HG03064 (cell line): ENCODE results near the gene BIRC5.
"Not testable (repeated sequence)": the region's sequence is repeated elsewhere in the genome, so short reads cannot be mapped to it uniquely, and the experiment has no call there.

Source experiments
- ATAC-seq: cut with Tn5 transposase; IDR thresholded peaks from one replicate; pipeline ENCODE4 v1.9.1; 2021; ENCODE audit warnings: low read depth; ENCODE audit not compliant: unreplicated experiment

The BIRC5 gene

DNA sequence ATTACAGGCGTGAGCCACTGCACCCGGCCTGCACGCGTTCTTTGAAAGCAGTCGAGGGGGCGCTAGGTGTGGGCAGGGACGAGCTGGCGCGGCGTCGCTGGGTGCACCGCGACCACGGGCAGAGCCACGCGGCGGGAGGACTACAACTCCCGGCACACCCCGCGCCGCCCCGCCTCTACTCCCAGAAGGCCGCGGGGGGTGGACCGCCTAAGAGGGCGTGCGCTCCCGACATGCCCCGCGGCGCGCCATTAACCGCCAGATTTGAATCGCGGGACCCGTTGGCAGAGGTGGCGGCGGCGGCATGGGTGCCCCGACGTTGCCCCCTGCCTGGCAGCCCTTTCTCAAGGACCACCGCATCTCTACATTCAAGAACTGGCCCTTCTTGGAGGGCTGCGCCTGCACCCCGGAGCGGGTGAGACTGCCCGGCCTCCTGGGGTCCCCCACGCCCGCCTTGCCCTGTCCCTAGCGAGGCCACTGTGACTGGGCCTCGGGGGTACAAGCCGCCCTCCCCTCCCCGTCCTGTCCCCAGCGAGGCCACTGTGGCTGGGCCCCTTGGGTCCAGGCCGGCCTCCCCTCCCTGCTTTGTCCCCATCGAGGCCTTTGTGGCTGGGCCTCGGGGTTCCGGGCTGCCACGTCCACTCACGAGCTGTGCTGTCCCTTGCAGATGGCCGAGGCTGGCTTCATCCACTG lies at the start of gene BIRC5:
TSS of gene BIRC5 (plus strand) at position 238 of the 690 bp plus-strand sequence. CDS start at position 302, 64 bp downstream.
- peak; percentile 72 for ATAC-seq

DNA sequence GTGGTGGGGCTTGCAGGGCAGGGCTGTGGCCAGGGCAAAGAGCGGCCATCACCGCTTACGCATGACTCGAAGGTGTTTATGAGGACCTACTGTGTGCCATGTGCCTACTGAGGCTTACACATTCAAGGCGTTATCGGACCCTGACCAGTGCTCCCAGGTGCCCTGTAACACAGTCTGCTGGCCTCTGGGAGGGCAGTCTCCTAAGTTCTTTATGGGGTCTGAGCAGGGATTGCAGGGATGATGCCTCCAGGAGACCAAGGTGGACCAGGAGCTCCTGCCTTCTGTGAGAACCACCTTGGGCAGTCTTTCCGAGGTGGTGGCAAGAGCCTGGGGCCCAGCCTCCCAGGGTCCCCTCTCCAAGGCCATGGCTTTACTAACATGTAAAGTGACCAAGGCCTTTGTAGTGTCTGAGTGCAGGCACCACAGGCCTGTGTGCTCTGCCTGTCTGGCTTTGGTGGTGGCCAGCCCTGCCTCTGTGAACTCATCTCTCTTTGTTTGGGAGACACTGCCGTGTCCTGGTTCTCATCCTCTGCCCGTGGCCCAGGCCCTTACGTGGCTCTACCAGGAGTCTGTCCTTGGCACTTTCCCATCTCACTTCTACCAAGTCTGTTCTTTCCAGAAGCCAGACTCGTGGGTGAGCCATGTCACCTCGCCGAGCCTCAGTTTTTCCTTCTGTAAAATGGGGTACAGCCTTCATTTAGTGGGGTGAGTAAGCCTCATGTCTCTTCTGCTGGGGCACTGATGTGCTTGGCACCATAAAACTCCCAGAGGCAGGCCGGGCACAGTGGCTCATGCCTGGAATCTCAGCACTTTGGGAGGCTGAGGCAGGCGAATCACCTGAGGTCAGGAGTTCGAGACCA lies 49.1 kb upstream of the BIRC5 start:
- ATAC-seq, result no peak

DNA sequence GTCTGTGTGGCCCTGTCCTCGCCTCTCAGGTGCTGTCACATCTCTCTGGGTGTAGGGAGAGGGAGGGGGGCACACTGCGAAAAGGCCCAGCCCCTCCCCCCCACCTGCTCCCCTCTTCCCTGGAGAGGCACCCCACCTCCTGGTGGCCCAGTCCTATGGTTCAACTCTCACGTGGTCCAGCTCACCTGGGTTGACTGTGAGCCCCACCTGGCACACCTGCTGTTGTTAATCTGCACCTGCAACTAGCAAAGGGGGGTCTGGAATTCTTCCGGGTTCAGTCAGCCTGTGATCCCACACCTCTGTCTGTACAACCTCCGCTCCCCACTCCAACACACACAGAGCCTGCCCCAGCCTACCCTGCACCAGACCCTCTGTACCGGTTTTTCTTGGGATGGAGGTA lies 47.6 kb upstream of the BIRC5 start:
- ATAC-seq, result no peak

DNA sequence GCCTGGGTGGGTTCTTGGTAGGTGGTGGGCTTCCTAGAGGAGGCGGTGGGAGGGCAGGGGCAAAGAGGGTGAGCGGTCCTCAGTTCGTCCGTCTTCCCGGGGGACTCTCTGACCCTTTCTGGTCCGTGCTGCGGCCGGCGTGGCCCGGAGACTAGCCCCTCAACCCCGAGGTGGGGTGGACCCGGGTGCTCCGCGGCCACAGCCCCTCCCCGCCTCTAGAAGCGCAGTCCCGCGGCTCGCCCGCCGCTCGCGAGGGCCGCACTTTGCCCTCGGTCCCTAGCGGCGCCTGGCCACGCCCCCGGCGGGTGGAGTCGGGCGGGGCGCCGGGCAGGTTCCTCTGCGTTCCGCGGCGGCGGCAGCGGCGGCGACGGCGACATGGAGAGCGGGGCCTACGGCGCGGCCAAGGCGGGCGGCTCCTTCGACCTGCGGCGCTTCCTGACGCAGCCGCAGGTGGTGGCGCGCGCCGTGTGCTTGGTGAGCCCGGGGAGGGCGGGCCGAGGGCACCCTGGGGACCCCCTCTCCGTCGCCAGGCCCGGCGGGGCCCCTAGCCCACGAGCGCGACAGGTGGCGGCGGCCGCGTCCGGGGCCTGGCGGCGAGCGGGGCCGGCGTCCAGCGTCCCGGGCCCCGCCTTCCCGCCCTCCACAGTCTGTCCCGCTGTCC lies 45.7 kb upstream of the BIRC5 start, which contains the start of gene SYNGR2:
TSS of gene SYNGR2 (plus strand) at position 340 of the 661 bp plus-strand sequence. CDS start at position 376, 36 bp downstream.
- peak; percentile 45 for ATAC-seq

DNA sequence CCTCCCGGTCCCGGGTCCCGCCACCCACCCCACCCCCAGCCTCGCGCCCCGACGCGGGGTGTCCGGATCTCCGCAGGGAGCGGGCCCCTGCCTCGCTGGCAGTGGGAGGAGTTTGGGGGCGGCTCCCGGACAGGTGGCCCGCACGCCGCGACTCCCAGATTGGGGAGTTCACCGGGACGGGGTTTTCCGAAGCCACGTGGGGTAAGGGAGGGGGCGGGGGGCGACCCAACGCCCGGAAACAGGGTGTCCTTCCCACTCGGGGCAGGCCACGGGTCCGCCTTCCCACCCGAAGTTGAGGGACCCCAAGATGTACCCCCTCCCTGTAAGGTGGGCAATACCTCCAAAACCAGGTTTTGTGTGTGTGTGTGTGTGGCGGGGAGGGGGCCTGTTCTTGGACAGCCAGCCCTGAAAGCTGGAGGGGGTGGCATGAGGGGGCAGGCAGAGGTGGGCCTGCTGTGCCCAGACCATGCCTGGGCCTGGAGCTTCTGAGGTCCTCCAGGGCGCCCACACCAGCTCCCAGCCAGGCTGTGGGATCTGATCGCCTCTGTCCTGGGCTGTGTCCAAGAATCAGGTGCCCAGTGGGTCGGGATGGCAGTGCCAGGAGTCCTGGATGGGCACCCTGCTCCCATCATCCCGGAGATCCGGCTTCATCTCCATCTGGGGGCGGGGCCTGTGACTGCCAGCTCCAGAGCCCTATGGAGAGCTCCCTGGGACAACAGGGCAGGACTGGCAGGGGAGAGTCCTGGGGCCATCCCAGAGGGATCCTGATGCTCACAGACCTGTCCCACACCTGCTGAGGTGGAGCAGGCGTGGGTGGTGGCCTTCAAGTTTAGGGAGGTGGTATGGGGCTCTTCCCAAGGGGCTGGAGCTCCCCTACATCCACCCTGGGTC lies 44.9 kb upstream of the BIRC5 start:
- ATAC-seq, result no peak

DNA sequence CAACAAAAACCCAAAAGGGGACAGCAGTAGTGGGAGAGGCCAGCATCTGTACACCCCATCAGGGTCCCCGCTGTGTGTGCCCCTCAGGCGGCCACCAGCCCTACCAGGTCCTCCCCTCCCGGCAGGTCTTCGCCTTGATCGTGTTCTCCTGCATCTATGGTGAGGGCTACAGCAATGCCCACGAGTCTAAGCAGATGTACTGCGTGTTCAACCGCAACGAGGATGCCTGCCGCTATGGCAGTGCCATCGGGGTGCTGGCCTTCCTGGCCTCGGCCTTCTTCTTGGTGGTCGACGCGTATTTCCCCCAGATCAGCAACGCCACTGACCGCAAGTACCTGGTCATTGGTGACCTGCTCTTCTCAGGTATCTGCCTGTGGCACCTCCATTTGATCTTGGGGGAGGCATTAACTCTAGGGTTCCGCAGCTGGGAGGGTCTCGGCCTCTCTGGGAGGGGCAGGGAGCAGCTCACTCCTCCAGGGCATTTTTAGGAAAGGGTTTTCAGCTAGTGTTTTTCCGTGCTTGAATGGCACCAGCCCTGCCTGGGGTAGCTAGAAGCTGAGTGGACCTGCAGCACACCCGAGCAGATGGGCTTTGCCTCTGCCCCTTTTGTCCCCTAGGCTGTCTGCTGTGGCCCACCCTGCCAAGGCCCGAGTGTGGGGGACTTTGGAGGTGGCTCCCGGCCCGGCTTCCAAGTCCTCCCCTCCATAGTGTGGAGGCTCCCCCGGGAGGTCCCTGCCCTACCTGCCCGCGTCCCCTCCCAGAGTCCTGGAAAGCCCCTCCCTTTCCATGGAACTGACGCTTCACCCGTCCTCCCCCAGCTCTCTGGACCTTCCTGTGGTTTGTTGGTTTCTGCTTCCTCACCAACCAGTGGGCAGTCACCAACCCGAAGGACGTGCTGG lies 43.1 kb upstream of the BIRC5 start:
- ATAC-seq, result no peak

DNA sequence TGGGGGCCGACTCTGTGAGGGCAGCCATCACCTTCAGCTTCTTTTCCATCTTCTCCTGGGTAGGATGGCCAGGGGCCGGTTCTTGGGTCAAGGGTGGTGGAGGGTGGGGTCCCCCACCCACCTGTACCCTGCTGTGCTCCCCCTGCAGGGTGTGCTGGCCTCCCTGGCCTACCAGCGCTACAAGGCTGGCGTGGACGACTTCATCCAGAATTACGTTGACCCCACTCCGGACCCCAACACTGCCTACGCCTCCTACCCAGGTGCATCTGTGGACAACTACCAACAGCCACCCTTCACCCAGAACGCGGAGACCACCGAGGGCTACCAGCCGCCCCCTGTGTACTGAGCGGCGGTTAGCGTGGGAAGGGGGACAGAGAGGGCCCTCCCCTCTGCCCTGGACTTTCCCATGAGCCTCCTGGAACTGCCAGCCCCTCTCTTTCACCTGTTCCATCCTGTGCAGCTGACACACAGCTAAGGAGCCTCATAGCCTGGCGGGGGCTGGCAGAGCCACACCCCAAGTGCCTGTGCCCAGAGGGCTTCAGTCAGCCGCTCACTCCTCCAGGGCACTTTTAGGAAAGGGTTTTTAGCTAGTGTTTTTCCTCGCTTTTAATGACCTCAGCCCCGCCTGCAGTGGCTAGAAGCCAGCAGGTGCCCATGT lies 42.3 kb upstream of the BIRC5 start:
- not testable (repeated sequence) for ATAC-seq

DNA sequence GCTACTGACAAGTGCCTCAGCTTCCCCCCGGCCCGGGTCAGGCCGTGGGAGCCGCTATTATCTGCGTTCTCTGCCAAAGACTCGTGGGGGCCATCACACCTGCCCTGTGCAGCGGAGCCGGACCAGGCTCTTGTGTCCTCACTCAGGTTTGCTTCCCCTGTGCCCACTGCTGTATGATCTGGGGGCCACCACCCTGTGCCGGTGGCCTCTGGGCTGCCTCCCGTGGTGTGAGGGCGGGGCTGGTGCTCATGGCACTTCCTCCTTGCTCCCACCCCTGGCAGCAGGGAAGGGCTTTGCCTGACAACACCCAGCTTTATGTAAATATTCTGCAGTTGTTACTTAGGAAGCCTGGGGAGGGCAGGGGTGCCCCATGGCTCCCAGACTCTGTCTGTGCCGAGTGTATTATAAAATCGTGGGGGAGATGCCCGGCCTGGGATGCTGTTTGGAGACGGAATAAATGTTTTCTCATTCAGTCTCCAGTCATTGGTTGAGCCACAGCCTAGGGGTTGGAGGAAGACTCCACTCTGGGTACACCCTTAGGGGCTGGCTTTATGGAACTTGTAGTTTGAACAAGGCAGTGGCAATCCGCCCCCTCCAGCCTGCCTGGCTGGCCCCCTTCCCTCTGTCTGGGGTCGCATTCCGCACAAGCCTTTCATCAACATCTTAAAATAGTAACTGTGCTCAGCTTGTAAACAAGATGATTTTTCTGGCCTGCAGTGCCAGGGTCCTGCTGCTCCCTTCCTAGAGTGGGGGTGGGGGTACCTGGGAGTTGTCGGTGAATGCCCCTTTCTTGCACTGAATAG lies 41.6 kb upstream of the BIRC5 start:
- no peak for ATAC-seq

DNA sequence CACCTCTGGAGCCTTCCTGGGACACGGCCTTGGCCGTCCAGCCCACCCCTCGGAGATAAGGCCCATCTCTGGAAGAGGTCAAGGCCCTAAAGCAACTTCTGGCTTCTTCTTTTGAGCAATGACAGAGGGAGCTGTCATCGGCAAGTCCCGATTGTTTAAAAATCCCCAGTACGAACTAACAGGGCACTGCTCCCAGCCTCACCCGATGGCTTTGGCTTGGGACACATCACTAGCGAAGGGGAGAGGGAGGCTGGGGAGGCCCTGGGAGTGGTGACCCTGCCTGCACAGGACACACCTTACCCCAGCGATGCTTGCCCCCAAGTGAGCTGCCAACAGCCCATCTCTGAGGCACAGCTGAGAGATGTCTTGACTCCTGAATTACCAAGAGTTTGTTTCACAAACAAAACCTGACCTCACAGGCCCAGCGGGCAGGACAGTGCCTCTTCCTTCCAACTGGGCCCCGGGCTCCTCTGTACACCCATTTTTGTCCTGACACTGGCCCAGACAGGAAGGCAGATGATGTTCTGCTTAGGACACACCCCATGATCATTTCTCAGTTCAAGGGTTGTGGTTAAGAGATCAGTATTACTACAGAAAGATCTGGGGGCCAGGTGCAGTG lies 40.8 kb upstream of the BIRC5 start:
- ATAC-seq, result no peak

DNA sequence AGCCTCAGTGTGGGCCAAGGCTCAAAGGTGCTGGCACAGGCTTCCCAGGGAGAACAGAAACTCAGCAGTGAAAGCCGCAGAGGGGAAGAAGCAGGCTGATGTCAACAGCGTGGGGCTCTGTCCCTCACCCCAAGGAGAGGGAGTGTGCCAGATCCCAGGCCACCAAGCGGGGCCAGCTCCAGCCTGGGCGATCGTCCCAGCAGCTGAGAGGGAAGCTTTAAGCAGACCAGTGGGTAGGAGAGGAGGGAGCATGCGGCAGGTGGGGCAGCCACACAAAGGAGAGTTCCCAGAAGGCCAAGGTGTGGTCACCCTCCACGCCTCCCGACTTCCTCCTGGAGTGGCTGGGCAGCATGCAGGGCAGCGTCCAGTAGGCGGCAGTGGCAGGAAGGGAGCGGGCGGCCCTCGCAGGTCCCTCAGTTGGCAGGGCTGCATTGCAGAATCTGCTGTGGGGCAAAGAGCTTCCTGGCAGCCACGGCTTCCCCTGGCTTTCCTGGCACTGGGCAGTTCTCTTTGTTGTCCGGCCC lies 39.6 kb upstream of the BIRC5 start:
- ATAC-seq, result no peak

DNA sequence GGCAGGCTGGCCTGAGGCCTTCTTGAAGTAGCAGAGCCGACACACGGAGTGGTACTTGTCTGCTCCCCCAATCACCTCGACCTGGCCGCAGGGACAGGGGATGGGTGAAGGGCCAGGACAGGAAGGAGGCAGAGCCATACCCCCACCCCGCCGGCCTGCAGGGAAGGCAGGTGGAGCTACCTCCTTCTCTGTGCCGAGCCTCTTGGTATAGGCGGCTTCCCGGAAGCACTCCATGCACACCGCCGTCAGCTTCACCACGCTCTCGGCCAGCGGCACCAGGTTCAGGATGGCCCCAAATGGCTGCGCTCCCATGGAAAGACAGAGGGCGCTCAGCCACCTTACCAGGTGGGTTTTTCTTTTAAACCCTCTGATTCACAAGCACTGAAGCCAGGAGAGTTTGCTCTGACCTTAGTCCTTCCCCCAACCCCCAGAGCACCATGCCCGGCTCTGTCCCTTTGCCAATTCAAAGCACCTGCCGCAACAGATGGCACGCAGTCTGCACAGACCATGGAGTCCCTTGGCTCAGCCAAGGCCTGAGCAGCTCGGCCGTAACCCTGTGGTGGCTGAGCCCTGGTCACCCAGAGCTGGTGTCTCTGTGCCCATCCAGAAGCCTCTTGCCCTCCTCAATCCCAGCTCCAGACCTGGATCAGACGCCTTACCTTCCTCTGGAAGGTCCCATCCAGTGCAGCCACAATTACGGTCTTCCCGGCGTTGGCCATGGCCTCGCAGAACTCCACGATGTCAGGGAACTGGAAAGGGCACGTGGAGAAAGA lies 39.0 kb upstream of the BIRC5 start:
- no peak for ATAC-seq

DNA sequence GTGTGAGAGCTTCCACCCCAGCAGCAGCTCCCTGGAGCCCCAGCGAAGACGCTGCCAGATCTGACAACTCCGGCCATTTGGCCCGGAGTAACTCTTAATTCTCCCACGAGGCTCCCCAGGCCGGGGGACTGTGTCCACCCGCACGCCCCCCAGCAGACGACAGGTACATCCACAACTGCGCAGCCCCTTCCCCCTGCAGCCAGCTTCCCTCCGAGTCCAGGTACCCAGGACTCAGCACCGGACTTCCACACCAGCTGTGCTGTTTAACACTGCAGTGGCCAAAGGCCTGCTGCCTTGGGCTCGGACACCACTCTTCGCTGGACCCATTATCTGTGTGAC lies 38.4 kb upstream of the BIRC5 start:
- ATAC-seq, result no peak

DNA sequence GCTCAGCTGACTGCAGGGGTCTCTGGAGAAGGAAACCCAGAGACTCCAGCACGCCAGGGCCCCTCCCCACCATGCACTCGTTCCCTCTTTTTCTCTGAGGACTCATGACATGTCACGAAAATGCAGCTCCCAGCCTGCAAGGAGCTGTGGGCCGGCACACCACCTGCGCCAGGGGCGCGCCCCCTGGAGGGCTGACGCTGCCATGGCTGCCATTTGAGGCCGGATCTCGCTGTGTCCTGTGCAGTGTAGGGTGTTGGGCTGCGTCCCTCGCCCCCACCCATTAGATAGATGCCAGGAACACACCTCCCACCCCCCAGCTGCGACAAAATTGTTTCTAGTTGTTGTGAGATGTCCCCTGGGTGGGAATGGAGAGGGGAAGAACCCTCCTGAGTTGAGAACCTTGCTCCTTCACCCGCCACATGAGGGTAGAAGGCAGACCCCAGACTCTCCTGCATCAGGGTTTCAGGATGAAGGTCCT lies 37.5 kb upstream of the BIRC5 start:
- ATAC-seq, result no peak

DNA sequence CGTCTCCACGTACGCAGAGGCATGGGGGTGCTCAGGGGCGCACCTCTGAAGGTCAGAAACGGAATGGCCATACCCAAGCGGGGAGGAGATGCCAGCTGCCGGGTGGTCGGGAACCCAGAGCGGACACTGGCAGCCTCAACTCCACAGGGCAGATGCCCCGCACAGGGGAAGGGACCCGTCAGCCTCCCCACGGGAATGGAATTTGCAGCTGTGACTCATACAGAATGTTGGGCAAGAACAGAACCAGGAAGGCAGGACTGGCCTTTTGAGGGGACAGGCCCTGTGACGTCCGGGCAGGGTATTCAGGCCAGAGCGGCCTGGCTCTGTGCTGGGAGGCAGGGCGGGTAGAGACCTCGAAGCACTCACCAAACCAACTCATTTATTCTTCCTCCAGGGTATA lies 34.7 kb upstream of the BIRC5 start:
- no peak for ATAC-seq

DNA sequence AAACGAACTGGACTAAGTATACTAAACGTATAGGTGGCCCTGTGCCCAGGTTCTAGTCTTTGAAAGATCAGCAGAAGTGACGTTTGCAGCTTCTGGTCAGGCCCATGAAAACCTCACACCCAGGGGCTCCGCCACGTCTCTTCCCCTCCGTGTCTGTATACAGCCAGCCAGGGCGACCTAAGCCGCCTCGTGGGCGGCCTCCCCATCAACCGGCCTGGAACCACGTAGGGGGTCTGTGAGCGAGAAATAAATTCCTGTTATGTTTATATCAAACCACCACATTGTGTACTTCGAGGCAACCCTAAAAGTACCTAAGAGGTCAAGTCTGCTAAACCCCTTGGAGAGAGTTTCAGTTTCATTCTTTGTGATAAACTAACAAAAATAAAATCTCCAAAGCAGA lies 34.0 kb upstream of the BIRC5 start:
- no peak for ATAC-seq

DNA sequence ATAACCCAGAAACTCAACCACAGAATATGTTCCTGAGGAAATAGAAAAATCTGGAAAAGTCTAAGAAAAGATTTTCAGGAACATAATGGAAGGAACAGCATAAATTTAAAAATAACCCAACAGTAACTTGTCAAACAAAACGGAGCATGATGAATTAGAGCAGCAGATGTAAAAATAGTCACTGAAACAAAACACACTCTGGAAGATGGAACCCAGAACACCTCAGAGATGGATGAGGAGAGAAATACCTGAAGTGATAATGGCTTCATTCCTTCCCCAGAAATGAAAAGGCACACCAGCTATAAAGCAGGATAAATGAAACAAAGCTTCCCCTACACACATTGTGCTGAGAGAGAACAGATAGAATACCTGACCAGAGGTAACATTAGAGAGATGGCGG lies 33.5 kb upstream of the BIRC5 start:
- ATAC-seq, result no peak

DNA sequence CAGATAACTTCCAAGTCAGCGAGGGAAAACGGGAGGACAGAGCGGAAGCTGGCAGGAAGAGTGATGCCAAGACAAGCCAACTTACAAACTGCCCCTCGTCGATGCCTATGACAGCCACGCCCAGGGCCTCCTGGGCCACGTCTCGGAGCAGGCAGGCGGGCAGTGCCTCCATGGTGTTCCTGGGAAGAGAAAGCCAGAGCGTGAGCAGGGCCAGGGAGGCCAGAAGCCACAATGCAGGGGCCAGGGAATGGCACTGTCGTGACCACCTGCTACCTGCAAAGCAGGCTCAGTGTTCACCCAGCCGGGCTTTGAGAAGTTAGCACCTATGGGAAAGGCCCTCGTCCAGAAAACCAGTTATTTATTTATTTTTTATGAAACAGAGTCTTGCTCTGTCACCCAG lies 31.5 kb upstream of the BIRC5 start:
- ATAC-seq, result no peak
